ENCODE data around the gene DIABLO.

DIABLO gene

GRCh38 chr12:122201381-122201780 lies 24.5 kb downstream of the DIABLO start:
- no peak for DNase-seq (ENCODE audit: low read depth)
- H3K4me3 ChIP-seq (ENCODE audit: low read length) = no peak overlapping the region

GRCh38 chr12:122200541-122201175 lies 25.2 kb downstream of the DIABLO start:
- peaks cover 4% of the 10 kb centered on the region for H3K4me1 ChIP-seq (ENCODE audit: control insufficient read depth, insufficient read depth, low read length)
- H3K9ac ChIP-seq (ENCODE audit: low read length) = no peak overlapping the region
- no peak overlapping the region for H3K4me3 ChIP-seq (ENCODE audit: low read length)
- no peak for DNase-seq (ENCODE audit: low read depth)
- peaks cover 3% of the 10 kb centered on the region for H3K9me3 ChIP-seq (ENCODE audit: control insufficient read depth, low read length)
- H3K36me3 ChIP-seq (ENCODE audit: control insufficient read depth, insufficient read depth, low read length, severe bottlenecking) = no peaks in the 10 kb centered on the region
- peaks cover 37% of the 10 kb centered on the region for H3K27me3 ChIP-seq (replicated peaks; ENCODE audit: control insufficient read depth, insufficient read depth, low read length)

More at GRCh38 chr12:122201381-122201780, 24.5 kb downstream of the DIABLO start:
- H3K9ac ChIP-seq (ENCODE audit: low read length) = no peak overlapping the region
- H3K27me3 ChIP-seq (replicated peaks; ENCODE audit: control insufficient read depth, insufficient read depth, low read length) = peaks cover 37% of the 10 kb centered on the region
- H3K36me3 ChIP-seq (ENCODE audit: control insufficient read depth, insufficient read depth, low read length, severe bottlenecking) = no peaks in the 10 kb centered on the region
- H3K4me1 ChIP-seq (ENCODE audit: control insufficient read depth, insufficient read depth, low read length) = peaks cover 4% of the 10 kb centered on the region
- no peaks in the 10 kb centered on the region for H3K9me3 ChIP-seq (ENCODE audit: control insufficient read depth, low read length)

GRCh38 chr12:122199484-122200355 lies 26.1 kb downstream of the DIABLO start:
- H3K27me3 ChIP-seq (replicated peaks; ENCODE audit: control insufficient read depth, insufficient read depth, low read length) = peaks cover 32% of the 10 kb centered on the region
- DNase-seq (ENCODE audit: low read depth) = no peak

GRCh38 chr12:122197612-122197966 lies 28.3 kb downstream of the DIABLO start:
- no peak for DNase-seq (ENCODE audit: low read depth)
- no peaks in the 10 kb centered on the region for H3K36me3 ChIP-seq (ENCODE audit: control insufficient read depth, insufficient read depth, low read length, severe bottlenecking)
- peaks cover 35% of the 10 kb centered on the region for H3K27me3 ChIP-seq (replicated peaks; ENCODE audit: control insufficient read depth, insufficient read depth, low read length)

More at GRCh38 chr12:122199484-122200355, 26.1 kb downstream of the DIABLO start:
- Histone ChIP-seq H3K4me3 (ENCODE audit: low read length) (no peak overlapping the region), H3K9ac (ENCODE audit: low read length) (no peak overlapping the region), H3K4me1 (ENCODE audit: control insufficient read depth, insufficient read depth, low read length) (peaks cover 4% of the 10 kb centered on the region), H3K36me3 (ENCODE audit: control insufficient read depth, insufficient read depth, low read length, severe bottlenecking) (no peaks in the 10 kb centered on the region), H3K9me3 (ENCODE audit: control insufficient read depth, low read length) (peaks cover 13% of the 10 kb centered on the region)

GRCh38 chr12:122195405-122195804 lies 30.4 kb downstream of the DIABLO start:
- no peak overlapping the region for H3K9ac ChIP-seq (ENCODE audit: low read length)
- peaks cover 15% of the 10 kb centered on the region for H3K9me3 ChIP-seq (ENCODE audit: control insufficient read depth, low read length)
- peaks cover 19% of the 10 kb centered on the region for H3K27me3 ChIP-seq (replicated peaks; ENCODE audit: control insufficient read depth, insufficient read depth, low read length)
- H3K4me1 ChIP-seq (ENCODE audit: control insufficient read depth, insufficient read depth, low read length) = no peaks in the 10 kb centered on the region
- H3K36me3 ChIP-seq (ENCODE audit: control insufficient read depth, insufficient read depth, low read length, severe bottlenecking) = no peaks in the 10 kb centered on the region
- no peak for DNase-seq (ENCODE audit: low read depth)
- no peak overlapping the region for H3K4me3 ChIP-seq (ENCODE audit: low read length)

More at GRCh38 chr12:122197612-122197966, 28.3 kb downstream of the DIABLO start:
- peaks cover 15% of the 10 kb centered on the region for H3K9me3 ChIP-seq (ENCODE audit: control insufficient read depth, low read length)
- no peaks in the 10 kb centered on the region for H3K4me1 ChIP-seq (ENCODE audit: control insufficient read depth, insufficient read depth, low read length)
- H3K4me3 ChIP-seq (ENCODE audit: low read length) = no peak overlapping the region
- H3K9ac ChIP-seq (ENCODE audit: low read length) = no peak overlapping the region

GRCh38 chr12:122194804-122195203 lies 31.0 kb downstream of the DIABLO start:
- DNase-seq (ENCODE audit: low read depth) = no peak
- Histone ChIP-seq H3K9me3 (ENCODE audit: control insufficient read depth, low read length) (peaks cover 15% of the 10 kb centered on the region), H3K36me3 (ENCODE audit: control insufficient read depth, insufficient read depth, low read length, severe bottlenecking) (no peaks in the 10 kb centered on the region), H3K27me3 (replicated peaks; ENCODE audit: control insufficient read depth, insufficient read depth, low read length) (peaks cover 14% of the 10 kb centered on the region), H3K4me1 (ENCODE audit: control insufficient read depth, insufficient read depth, low read length) (no peaks in the 10 kb centered on the region), H3K9ac (ENCODE audit: low read length) (no peak overlapping the region), H3K4me3 (ENCODE audit: low read length) (no peak overlapping the region)

DNA sequence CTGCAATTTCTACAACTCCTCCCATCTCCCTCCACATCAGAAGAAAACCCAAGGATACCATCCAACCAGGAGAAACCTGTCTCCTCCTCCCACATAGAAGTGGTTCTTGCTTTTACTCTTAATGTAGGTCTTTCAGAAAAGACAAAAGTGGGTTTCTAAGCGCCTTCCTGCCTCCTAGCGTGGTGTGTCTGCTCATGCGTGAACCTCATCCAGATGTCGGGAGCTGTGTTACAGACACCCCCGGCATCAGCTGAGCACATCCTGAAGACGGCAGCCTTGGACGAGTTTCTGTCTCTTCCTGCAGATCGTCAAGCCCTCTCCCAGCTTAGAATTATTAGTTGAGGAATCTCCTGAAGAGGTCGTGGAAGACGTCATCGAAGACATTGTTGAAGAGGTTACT lies 33.4 kb downstream of the DIABLO start:
- DNase-seq (ENCODE audit: low read depth) = no peak
- no peaks in the 10 kb centered on the region for H3K36me3 ChIP-seq (ENCODE audit: control insufficient read depth, insufficient read depth, low read length, severe bottlenecking)
- peaks cover 15% of the 10 kb centered on the region for H3K9me3 ChIP-seq (ENCODE audit: control insufficient read depth, low read length)
- H3K4me3 ChIP-seq (ENCODE audit: low read length) = no peak overlapping the region
- peaks cover 12% of the 10 kb centered on the region for H3K27me3 ChIP-seq (replicated peaks; ENCODE audit: control insufficient read depth, insufficient read depth, low read length)
- H3K4me1 ChIP-seq (ENCODE audit: control insufficient read depth, insufficient read depth, low read length) = no peaks in the 10 kb centered on the region
- H3K9ac ChIP-seq (ENCODE audit: low read length) = no peak overlapping the region

- peak; percentile 63 for DNase-seq (ENCODE audit: low read depth)
- H3K27me3 ChIP-seq (replicated peaks; ENCODE audit: control insufficient read depth, insufficient read depth, low read length) = peaks cover 10% of the 10 kb centered on the region
- no peaks in the 10 kb centered on the region for H3K36me3 ChIP-seq (ENCODE audit: control insufficient read depth, insufficient read depth, low read length, severe bottlenecking)
- peaks cover 15% of the 10 kb centered on the region for H3K9me3 ChIP-seq (ENCODE audit: control insufficient read depth, low read length)
- H3K9ac ChIP-seq (ENCODE audit: low read length) = no peak overlapping the region
- no peak overlapping the region for H3K4me3 ChIP-seq (ENCODE audit: low read length)
- no peaks in the 10 kb centered on the region for H3K4me1 ChIP-seq (ENCODE audit: control insufficient read depth, insufficient read depth, low read length)
These were observed 34.8 kb downstream of the DIABLO start for GRCh38 chr12:122190842-122191668.

DNA sequence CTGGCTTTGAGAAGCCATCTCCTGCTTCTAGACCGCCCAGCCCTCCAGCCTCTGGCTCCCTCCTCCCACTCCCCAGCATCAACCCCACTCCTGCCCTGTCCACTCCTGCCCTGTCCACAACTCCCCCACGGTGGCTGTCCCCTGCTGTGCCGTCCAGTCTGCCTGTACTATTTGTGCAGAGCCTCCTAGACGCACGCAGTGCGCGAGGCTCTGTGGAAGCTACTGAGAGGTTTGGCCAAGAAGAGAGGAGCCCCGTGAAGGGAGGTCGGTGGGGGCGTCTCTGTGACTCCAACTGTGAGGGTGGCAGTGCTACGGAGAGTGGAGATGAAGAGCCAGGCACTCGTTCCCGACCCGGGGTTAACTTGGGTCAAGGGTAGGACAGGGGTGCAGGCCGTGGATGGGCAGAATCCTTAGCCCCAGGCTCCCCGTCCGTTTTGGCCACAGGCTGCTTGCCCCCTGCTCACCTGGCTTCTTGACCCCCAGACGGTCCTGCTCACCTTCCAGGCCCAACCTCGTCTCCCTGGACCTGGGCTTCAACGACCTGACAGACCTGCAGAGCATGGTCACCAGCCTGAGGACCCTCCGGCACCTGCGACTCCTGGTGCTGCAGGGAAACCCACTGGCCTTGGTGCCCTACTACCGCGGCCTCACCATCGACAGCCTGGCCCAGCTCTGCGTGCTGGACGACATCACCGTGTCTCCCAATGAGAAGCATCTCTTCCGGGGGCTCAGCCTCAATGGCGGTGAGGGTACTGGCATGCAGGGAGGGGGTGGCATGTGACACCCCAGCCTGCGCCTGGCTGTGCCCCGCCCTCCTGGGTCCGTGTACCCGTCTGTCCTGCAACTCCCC lies 36.0 kb downstream of the DIABLO start:
- no peaks in the 10 kb centered on the region for H3K4me1 ChIP-seq (ENCODE audit: control insufficient read depth, insufficient read depth, low read length)
- no peaks in the 10 kb centered on the region for H3K36me3 ChIP-seq (ENCODE audit: control insufficient read depth, insufficient read depth, low read length, severe bottlenecking)
- no peak overlapping the region for H3K4me3 ChIP-seq (ENCODE audit: low read length)
- no peak for DNase-seq (ENCODE audit: low read depth)
- H3K9ac ChIP-seq (ENCODE audit: low read length) = no peak overlapping the region
- H3K9me3 ChIP-seq (ENCODE audit: control insufficient read depth, low read length) = peaks cover 3% of the 10 kb centered on the region
- H3K27me3 ChIP-seq (replicated peaks; ENCODE audit: control insufficient read depth, insufficient read depth, low read length) = peaks cover 10% of the 10 kb centered on the region

DNA sequence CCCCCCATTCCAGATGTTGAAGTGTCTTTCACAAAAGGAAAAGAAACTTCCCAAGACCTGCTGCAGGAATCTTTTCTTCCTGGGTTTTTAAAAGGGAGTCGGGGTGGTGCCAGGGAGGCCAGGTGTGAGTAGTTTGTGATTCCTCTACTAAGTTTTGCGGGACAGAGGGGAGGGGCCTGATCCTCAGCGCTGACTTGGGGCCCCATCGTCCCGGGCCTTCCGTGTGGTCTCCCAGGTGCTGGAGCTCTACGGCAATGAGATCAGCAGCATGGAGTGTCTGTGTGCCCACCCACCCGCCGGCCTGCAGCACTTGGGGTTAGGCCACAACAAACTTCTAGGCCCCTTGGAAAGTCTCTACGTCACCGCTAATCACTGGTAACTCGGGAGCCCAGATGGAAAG lies 38.4 kb downstream of the DIABLO start:
- Histone ChIP-seq H3K4me3 (ENCODE audit: low read length) (no peak overlapping the region), H3K4me1 (ENCODE audit: control insufficient read depth, insufficient read depth, low read length) (no peaks in the 10 kb centered on the region), H3K36me3 (ENCODE audit: control insufficient read depth, insufficient read depth, low read length, severe bottlenecking) (no peaks in the 10 kb centered on the region), H3K27me3 (replicated peaks; ENCODE audit: control insufficient read depth, insufficient read depth, low read length) (peaks cover 6% of the 10 kb centered on the region), H3K9me3 (ENCODE audit: control insufficient read depth, low read length) (no peaks in the 10 kb centered on the region), H3K9ac (ENCODE audit: low read length) (no peak overlapping the region)
- no peak for DNase-seq (ENCODE audit: low read depth)
